Smooth muscle cell (in vitro differentiated cells): ENCODE data around the gene TIMM21. TPM values are rescaled to one million over a fixed set of nuclear protein-coding genes. Genes with fewer than 3 reads are reported as not detected.

Source experiments
- DNase-seq: peaks from one replicate; lab custom pipeline; 2025; ENCODE audit not compliant: unreplicated experiment; lab: John Stamatoyannopoulos, UW
- H2AFZ ChIP-seq: fragments of 200-600 bp; sonication (generic); 2 replicates; pipeline ENCODE4 v1.6.0; 2016; ENCODE audit warnings: antibody characterized with exemption, low read depth, mild to moderate bottlenecking
- H3F3A ChIP-seq: fragments of 200-600 bp; sonication (generic); 2 replicates; pipeline ENCODE4 v1.6.0; 2017; ENCODE audit warnings: antibody characterized with exemption, low read depth
- H3K27ac ChIP-seq: fragments of 200-600 bp; sonication (generic); 2 replicates; pipeline ENCODE4 v1.5.1; 2016; ENCODE audit warnings: low read depth, mild to moderate bottlenecking
- H3K27me3 ChIP-seq: fragments of 200-600 bp; sonication (generic); 2 replicates; pipeline ENCODE4 v1.6.1; 2016; ENCODE audit warnings: low read depth, mild to moderate bottlenecking
- H3K36me3 ChIP-seq: fragments of 200-600 bp; sonication (generic); 2 replicates; pipeline ENCODE4 v1.5.1; 2016; ENCODE audit warnings: low read depth
- H3K4me1 ChIP-seq: fragments of 200-600 bp; sonication (generic); 2 replicates; pipeline ENCODE4 v1.5.1; 2016; ENCODE audit warnings: low read depth
- H3K4me2 ChIP-seq: fragments of 200-600 bp; sonication (generic); 2 replicates; pipeline ENCODE4 v1.6.0; 2016; ENCODE audit warnings: mild to moderate bottlenecking
- H3K4me3 ChIP-seq: fragments of 200-600 bp; sonication (generic); 2 replicates; pipeline ENCODE4 v1.5.1; 2016; ENCODE audit warnings: mild to moderate bottlenecking
- H3K79me2 ChIP-seq: fragments of 200-600 bp; sonication (generic); 2 replicates; pipeline ENCODE4 v1.6.0; 2016; ENCODE audit warnings: low read depth, mild to moderate bottlenecking
- H3K9ac ChIP-seq: fragments of 200-600 bp; sonication (generic); 2 replicates; pipeline ENCODE4 v1.6.0; 2016; ENCODE audit warnings: low read depth
- H3K9me3 ChIP-seq: fragments of 200-600 bp; sonication (generic); replicated peaks from 2 replicates; pipeline ENCODE4 v1.5.1; 2016; ENCODE audit warnings: low read depth
- H4K20me1 ChIP-seq: fragments of 200-600 bp; sonication (generic); 2 replicates; pipeline ENCODE4 v1.6.0; 2016; ENCODE audit warnings: low read depth
- CTCF ChIP-seq: fragments of 200-600 bp; sonication (generic); IDR thresholded peaks from 2 replicates; pipeline ENCODE4 v1.5.1; 2017; ENCODE audit warnings: borderline replicate concordance, mild to moderate bottlenecking, antibody characterized with exemption; ENCODE audit not compliant: insufficient read depth, poor library complexity, severe bottlenecking
- WGBS: methylation state at CpG from one replicate; pipeline ENCODE4 v1.1.7; 2016; ENCODE audit warnings: low lambda C conversion rate; 5-methylcytosine and 5-hydroxymethylcytosine counted together
- polyA plus RNA-seq: library from polyadenylated mRNA; unstranded; fragments of >200 nt; fragmentation: Nextera tagmentation; extraction: Ambion mirVana; gene quantifications from 2 replicates; pipeline ENCODE4 v1.2.1, GENCODE V29; 2016
- total RNA-seq: library from RNA; depleted of rRNA; stranded (reverse); fragments of >200 nt; gene quantifications from 2 replicates; pipeline ENCODE4 v1.2.3, GENCODE V29; 2014

Gene TIMM21
- total and polyA plus RNA-seq, 2 experiments from 2014 or later: 27.6 to 72.6 TPM

- no peak overlapping the region for H3K27ac ChIP-seq
- H3K4me2 ChIP-seq: no peak overlapping the region
- no peaks in the 10 kb centered on the region for H3K36me3 ChIP-seq
- H3K4me3 ChIP-seq: no peak overlapping the region
- H2AFZ ChIP-seq: no peak overlapping the region
- WGBS: 79% methylated on average over 10 of the region's 10 CpGs
- H3K27me3 ChIP-seq: peaks cover 5% of the 10 kb centered on the region
- no peaks in the 10 kb centered on the region for H3F3A ChIP-seq
- DNase-seq: no peak
- H3K4me1 ChIP-seq: peaks cover 16% of the 10 kb centered on the region
- H3K79me2 ChIP-seq: no peaks in the 10 kb centered on the region
- no peak for TF ChIP-seq CTCF
- H3K9me3 ChIP-seq: no peaks in the 10 kb centered on the region
- no peak overlapping the region for H3K9ac ChIP-seq
- H4K20me1 ChIP-seq: no peaks in the 10 kb centered on the region
Observed at GRCh38 chr18:74126684-74127655, 21.4 kb upstream of the TIMM21 start.

GRCh38 chr18:74128159-74128558 is 20.2 kb upstream of the TIMM21 start:
- Histone ChIP-seq H2AFZ (no peak overlapping the region), H3K4me1 (peaks cover 16% of the 10 kb centered on the region), H3K27ac (no peak overlapping the region), H3F3A (no peaks in the 10 kb centered on the region), H3K36me3 (no peaks in the 10 kb centered on the region), H3K9me3 (no peaks in the 10 kb centered on the region), H3K79me2 (no peaks in the 10 kb centered on the region), H4K20me1 (no peaks in the 10 kb centered on the region), H3K4me2 (no peak overlapping the region), H3K27me3 (peaks cover 5% of the 10 kb centered on the region), H3K9ac (no peak overlapping the region), H3K4me3 (no peak overlapping the region)
- no peak for DNase-seq
- WGBS: 87% methylated on average over 3 of the region's 3 CpGs
- TF ChIP-seq CTCF: no peak

GRCh38 chr18:74131124-74131523 is 17.2 kb upstream of the TIMM21 start:
- no peak overlapping the region for H3K27ac ChIP-seq
- WGBS: 91% methylated on average over 3 of the region's 3 CpGs
- H3F3A ChIP-seq: no peaks in the 10 kb centered on the region
- peaks cover 5% of the 10 kb centered on the region for H3K27me3 ChIP-seq
- TF ChIP-seq CTCF: no peak
- no peak overlapping the region for H2AFZ ChIP-seq
- no peaks in the 10 kb centered on the region for H4K20me1 ChIP-seq
- no peak overlapping the region for H3K4me3 ChIP-seq
- DNase-seq: no peak
- H3K9me3 ChIP-seq: no peaks in the 10 kb centered on the region
- H3K36me3 ChIP-seq: no peaks in the 10 kb centered on the region
- H3K4me2 ChIP-seq: no peak overlapping the region
- H3K4me1 ChIP-seq: peaks cover 16% of the 10 kb centered on the region
- no peak overlapping the region for H3K9ac ChIP-seq
- H3K79me2 ChIP-seq: no peaks in the 10 kb centered on the region
